Astrocyte of the cerebellum (primary cell): Measurements from ENCODE around the gene SIVA1.

Experiments used
- DNase-seq: peaks from one replicate; pipeline ENCODE4 v3.0.0-alpha.2; 2011; ENCODE audit warnings: low read depth
- H3K4me3 ChIP-seq: 2 replicates; pipeline ENCODE4 v1.5.1; 2011; ENCODE audit warnings: mild to moderate bottlenecking, low read depth, low read length, moderate library complexity
- CTCF ChIP-seq: IDR thresholded peaks from 2 replicates; pipeline ENCODE4 v1.5.1; 2012; ENCODE audit warnings: low read length, low read depth, moderate library complexity, mild to moderate bottlenecking; ENCODE audit errors: missing control alignments
- in situ Hi-C: cut with HindIII; loops from 2 replicates; pipeline ENCODE4 v1.10.0; 2017; ENCODE audit warnings: low sequenced_read_pairs

Gene SIVA1

GRCh38 chr14:104771918-104772706 lies 19.2 kb downstream of the SIVA1 start:
- in situ Hi-C loops = loop anchor here (10.0 kb wide), 1 partner anchor 53 kb away; no protein-coding TSS in a partner anchor
- TF ChIP-seq CTCF = no peak
- H3K4me3 ChIP-seq = no peak overlapping the region
- no peak for DNase-seq

- in situ Hi-C loops = loop anchor here (10.0 kb wide), 1 partner anchor 52 kb away; no protein-coding TSS in a partner anchor
- H3K4me3 ChIP-seq = no peak overlapping the region
- TF ChIP-seq CTCF = no peak
- no peak for DNase-seq
These were observed 20.0 kb downstream of the SIVA1 start for GRCh38 chr14:104772707-104773504.

GRCh38 chr14:104773505-104774452 lies 20.8 kb downstream of the SIVA1 start:
- in situ Hi-C loops = loop anchor here (10.0 kb wide), 1 partner anchor 51 kb away; no protein-coding TSS in a partner anchor
- no peak overlapping the region for H3K4me3 ChIP-seq
- no peak for DNase-seq
- no peak for TF ChIP-seq CTCF

- in situ Hi-C loops = loop anchor here (10.0 kb wide), 1 partner anchor 50 kb away; no protein-coding TSS in a partner anchor
These were observed 21.6 kb downstream of the SIVA1 start for GRCh38 chr14:104774453-104775072.

GRCh38 chr14:104775073-104775489 lies 22.1 kb downstream of the SIVA1 start:
- H3K4me3 ChIP-seq = no peak overlapping the region
- TF ChIP-seq CTCF = no peak
- no peak for DNase-seq
- in situ Hi-C loops = loop anchor here (10.0 kb wide), 1 partner anchor 50 kb away; no protein-coding TSS in a partner anchor

More at GRCh38 chr14:104774453-104775072, 21.6 kb downstream of the SIVA1 start:
- TF ChIP-seq CTCF = no peak
- no peak for DNase-seq
- H3K4me3 ChIP-seq = no peak overlapping the region
